ENCODE results near the gene DAGLA.

The DAGLA gene

GRCh38 chr11:61716478-61717285 is 36.5 kb downstream of the DAGLA start:
- no peak for TF ChIP-seq CTCF (IDR thresholded peaks at IDR 0.05; ENCODE audit: low read depth, low read length)
- no peak overlapping the region for H3K4me3 ChIP-seq (ENCODE audit: low read depth, low read length)

- no peak for TF ChIP-seq CTCF (IDR thresholded peaks at IDR 0.05; ENCODE audit: low read depth, low read length)
- no peak overlapping the region for H3K4me3 ChIP-seq (ENCODE audit: low read depth, low read length)
Measured at GRCh38 chr11:61717286-61718033, 37.3 kb downstream of the DAGLA start.

- TF ChIP-seq CTCF (IDR thresholded peaks at IDR 0.05; ENCODE audit: low read depth, low read length) = no peak
- peak overlapping the region; percentile 29; the same call in 1 of the 2 replicates for H3K4me3 ChIP-seq (ENCODE audit: low read depth, low read length)
Measured at GRCh38 chr11:61718046-61718531, 37.9 kb downstream of the DAGLA start.

DNA sequence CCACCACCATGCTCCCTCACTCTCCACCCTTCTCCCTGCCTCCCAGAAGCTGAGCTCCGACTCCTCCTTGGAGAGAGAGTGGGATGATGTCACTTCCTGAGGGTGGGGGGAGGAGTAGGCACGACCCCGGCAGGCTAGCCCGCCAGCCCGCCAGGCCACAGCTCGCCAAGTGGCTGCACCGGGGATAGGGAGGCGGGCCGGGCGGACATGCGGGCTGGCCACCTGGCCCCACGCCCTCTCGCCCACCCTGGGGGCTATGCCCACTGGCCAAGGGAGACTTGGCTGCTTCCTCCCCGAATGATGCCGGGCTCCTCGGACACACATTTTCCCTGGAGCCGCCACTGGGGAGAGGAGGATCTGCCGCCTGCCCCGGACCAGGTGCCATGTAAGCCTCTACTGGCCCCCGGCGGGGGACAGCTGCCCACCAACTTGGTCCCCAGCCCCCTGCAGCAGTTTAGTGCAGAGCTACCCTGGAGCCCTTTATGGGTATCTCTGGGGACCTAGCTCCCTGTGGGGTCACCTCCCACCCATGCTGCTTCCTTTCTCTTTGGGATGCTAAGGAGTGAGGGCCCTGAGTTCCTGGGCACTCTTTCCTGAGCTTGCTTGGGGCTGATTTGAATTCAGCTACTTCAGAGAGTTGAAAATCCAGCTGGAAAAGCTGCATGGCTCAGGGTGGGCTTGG is 38.6 kb downstream of the DAGLA start:
- H3K4me3 ChIP-seq (ENCODE audit: low read depth, low read length) = peak overlapping the region; percentile 52
- TF ChIP-seq CTCF (IDR thresholded peaks at IDR 0.05; ENCODE audit: low read depth, low read length) = no peak

GRCh38 chr11:61719978-61720377 is 39.8 kb downstream of the DAGLA start:
- TF ChIP-seq CTCF (IDR thresholded peaks at IDR 0.05; ENCODE audit: low read depth, low read length) = no peak

GRCh38 chr11:61720597-61720996 is 40.4 kb downstream of the DAGLA start:
- no peak for TF ChIP-seq CTCF (IDR thresholded peaks at IDR 0.05; ENCODE audit: low read depth, low read length)
- H3K4me3 ChIP-seq (ENCODE audit: low read depth, low read length) = no peak overlapping the region

More at GRCh38 chr11:61719978-61720377, 39.8 kb downstream of the DAGLA start:
- no peak overlapping the region for H3K4me3 ChIP-seq (ENCODE audit: low read depth, low read length)

Measured in WI38 (cell line).